Smooth muscle cell (in vitro differentiated cells): Measurements from ENCODE around the gene RING1. TPM values are rescaled to one million over a fixed set of nuclear protein-coding genes. Genes with fewer than 3 reads are reported as not detected.
A peak's percentile ranks its signal among the peaks of the same experiment; 100 is the strongest.

ENCODE experiments used
- DNase-seq: peaks from one replicate; lab custom pipeline; 2025; ENCODE audit not compliant: unreplicated experiment; lab: John Stamatoyannopoulos, UW
- H2AFZ ChIP-seq: fragments of 200-600 bp; sonication (generic); 2 replicates; pipeline ENCODE4 v1.6.0; 2016; ENCODE audit warnings: antibody characterized with exemption, low read depth, mild to moderate bottlenecking
- H3F3A ChIP-seq: fragments of 200-600 bp; sonication (generic); 2 replicates; pipeline ENCODE4 v1.6.0; 2017; ENCODE audit warnings: antibody characterized with exemption, low read depth
- H3K27ac ChIP-seq: fragments of 200-600 bp; sonication (generic); 2 replicates; pipeline ENCODE4 v1.5.1; 2016; ENCODE audit warnings: low read depth, mild to moderate bottlenecking
- H3K27me3 ChIP-seq: fragments of 200-600 bp; sonication (generic); 2 replicates; pipeline ENCODE4 v1.6.1; 2016; ENCODE audit warnings: low read depth, mild to moderate bottlenecking
- H3K36me3 ChIP-seq: fragments of 200-600 bp; sonication (generic); 2 replicates; pipeline ENCODE4 v1.5.1; 2016; ENCODE audit warnings: low read depth
- H3K4me1 ChIP-seq: fragments of 200-600 bp; sonication (generic); 2 replicates; pipeline ENCODE4 v1.5.1; 2016; ENCODE audit warnings: low read depth
- H3K4me2 ChIP-seq: fragments of 200-600 bp; sonication (generic); 2 replicates; pipeline ENCODE4 v1.6.0; 2016; ENCODE audit warnings: mild to moderate bottlenecking
- H3K4me3 ChIP-seq: fragments of 200-600 bp; sonication (generic); 2 replicates; pipeline ENCODE4 v1.5.1; 2016; ENCODE audit warnings: mild to moderate bottlenecking
- H3K79me2 ChIP-seq: fragments of 200-600 bp; sonication (generic); 2 replicates; pipeline ENCODE4 v1.6.0; 2016; ENCODE audit warnings: low read depth, mild to moderate bottlenecking
- H3K9ac ChIP-seq: fragments of 200-600 bp; sonication (generic); 2 replicates; pipeline ENCODE4 v1.6.0; 2016; ENCODE audit warnings: low read depth
- H3K9me3 ChIP-seq: fragments of 200-600 bp; sonication (generic); replicated peaks from 2 replicates; pipeline ENCODE4 v1.5.1; 2016; ENCODE audit warnings: low read depth
- H4K20me1 ChIP-seq: fragments of 200-600 bp; sonication (generic); 2 replicates; pipeline ENCODE4 v1.6.0; 2016; ENCODE audit warnings: low read depth
- CTCF ChIP-seq: fragments of 200-600 bp; sonication (generic); IDR thresholded peaks from 2 replicates; pipeline ENCODE4 v1.5.1; 2017; ENCODE audit warnings: borderline replicate concordance, mild to moderate bottlenecking, antibody characterized with exemption; ENCODE audit not compliant: insufficient read depth, poor library complexity, severe bottlenecking
- WGBS: methylation state at CpG from one replicate; pipeline ENCODE4 v1.1.7; 2016; ENCODE audit warnings: low lambda C conversion rate; 5-methylcytosine and 5-hydroxymethylcytosine counted together
- polyA plus RNA-seq: library from polyadenylated mRNA; unstranded; fragments of >200 nt; fragmentation: Nextera tagmentation; extraction: Ambion mirVana; gene quantifications from 2 replicates; pipeline ENCODE4 v1.2.1, GENCODE V29; 2016
- total RNA-seq: library from RNA; depleted of rRNA; stranded (reverse); fragments of >200 nt; gene quantifications from 2 replicates; pipeline ENCODE4 v1.2.3, GENCODE V29; 2014

The RING1 gene
- total and polyA plus RNA-seq, 2 experiments from 2014 or later: 31.6 to 32.2 TPM

- H3K4me1 ChIP-seq: peaks cover 10% of the 10 kb centered on the region
- no peak overlapping the region for H3K9ac ChIP-seq
- H3K79me2 ChIP-seq: peaks cover 2% of the 10 kb centered on the region
- DNase-seq: no peak
- H3K9me3 ChIP-seq: no peaks in the 10 kb centered on the region
- TF ChIP-seq CTCF: no peak
- peaks cover 32% of the 10 kb centered on the region for H4K20me1 ChIP-seq
- H3K4me2 ChIP-seq: peak overlapping the region; percentile 96
- peaks cover 4% of the 10 kb centered on the region for H3F3A ChIP-seq
- peaks cover 39% of the 10 kb centered on the region for H3K27me3 ChIP-seq
- H3K27ac ChIP-seq: no peak overlapping the region
- H3K4me3 ChIP-seq: peak overlapping the region; percentile 50
- 74% methylated on average over 8 of the region's 8 CpGs for WGBS
- no peak overlapping the region for H2AFZ ChIP-seq
- H3K36me3 ChIP-seq: no peaks in the 10 kb centered on the region
Observed at GRCh38 chr6:33191383-33192104, 16.8 kb upstream of the RING1 start.

DNA sequence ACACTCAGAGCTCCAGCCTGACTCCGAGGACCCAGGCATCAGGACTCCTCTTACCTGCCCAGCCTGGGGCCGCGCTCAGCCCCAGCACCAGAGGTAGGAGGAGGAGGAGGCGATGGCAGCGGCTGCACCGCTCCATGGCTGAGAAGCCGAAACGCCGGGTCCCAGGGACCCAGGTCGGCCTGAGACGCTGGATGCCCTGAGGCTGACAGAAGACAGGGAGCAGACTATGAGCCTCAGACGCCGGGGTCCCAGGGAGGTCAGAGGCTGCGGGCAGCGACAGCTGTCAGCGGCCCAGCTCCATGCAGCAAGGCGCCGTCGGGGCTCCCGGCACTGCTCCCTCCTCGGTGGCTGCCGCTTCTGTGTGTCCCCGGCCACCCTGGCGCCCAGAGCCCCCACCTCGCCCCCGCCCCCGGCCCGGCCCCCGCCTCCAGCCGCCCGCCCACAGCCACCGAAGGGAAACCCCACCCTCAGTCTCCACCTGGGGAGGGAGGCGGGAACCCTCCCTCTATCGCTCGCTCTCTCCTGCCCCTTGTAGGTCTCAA lies 16.1 kb upstream of the RING1 start, which contains the start of gene COL11A2:
Gene COL11A2 (minus strand): TSS at position 363 of the 542 bp plus-strand sequence. CDS start 227 bp downstream, at position 136.
- Histone ChIP-seq H3K79me2 (peaks cover 2% of the 10 kb centered on the region), H3K4me2 (peak within 1 kb of the TSS; percentile 96), H4K20me1 (peaks cover 38% of the 10 kb centered on the region), H3K27me3 (peaks cover 36% of the 10 kb centered on the region), H3K27ac (no peak within 1 kb of the TSS), H3F3A (peaks cover 4% of the 10 kb centered on the region), H2AFZ (no peak within 1 kb of the TSS), H3K9ac (no peak within 1 kb of the TSS), H3K36me3 (no peaks in the 10 kb centered on the region), H3K4me1 (peaks cover 10% of the 10 kb centered on the region), H3K9me3 (no peaks in the 10 kb centered on the region), H3K4me3 (peak within 1 kb of the TSS; percentile 50)
- 17% methylated on average over 16 of the region's 35 CpGs for WGBS
- no peak for DNase-seq
- TF ChIP-seq CTCF: no peak

DNA sequence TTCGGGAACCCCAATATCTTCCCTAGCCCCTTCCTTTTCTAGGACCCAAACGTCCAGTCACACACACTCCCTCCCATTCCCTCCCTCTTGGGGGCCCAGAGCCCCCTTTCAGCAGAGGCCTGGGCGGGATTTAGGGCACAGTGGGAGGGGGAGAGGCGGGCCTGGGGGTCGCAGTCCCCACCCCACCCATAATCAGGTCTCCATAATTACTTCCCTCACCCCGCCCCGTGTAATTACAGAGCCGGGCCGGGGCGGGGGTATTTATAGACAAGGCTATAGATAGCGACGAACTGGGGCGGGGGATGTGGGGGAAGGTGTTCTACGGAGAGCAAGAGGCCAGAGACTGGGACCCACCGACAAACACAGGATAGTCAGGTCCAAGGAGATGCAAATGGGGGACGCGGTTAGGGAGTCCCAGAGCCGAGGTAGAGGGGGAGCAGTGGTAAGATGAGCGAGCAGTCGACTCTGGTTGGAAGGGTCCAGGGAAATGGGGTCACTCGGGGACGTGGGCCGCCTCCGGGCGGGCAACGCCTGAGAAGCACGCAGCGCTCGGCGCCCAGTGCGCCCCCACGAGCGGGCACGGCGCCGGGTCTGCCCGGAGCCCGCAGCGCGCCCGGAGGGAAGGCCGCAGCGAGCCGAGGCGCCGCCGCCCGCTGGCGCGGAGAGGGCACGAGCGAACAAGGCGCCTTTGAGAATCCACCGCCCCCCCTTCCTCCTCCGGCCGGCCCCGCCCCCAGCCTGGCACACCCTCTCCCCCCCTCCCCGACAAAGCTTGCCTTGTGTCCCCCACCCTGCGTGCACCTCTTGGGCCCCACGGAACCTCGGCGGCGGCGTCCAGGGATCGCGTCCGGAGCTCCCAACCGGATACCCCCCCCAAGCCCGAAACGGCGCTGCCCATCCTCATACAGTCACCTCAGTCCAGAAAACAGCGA lies 15.4 kb upstream of the RING1 start:
- no peak for DNase-seq
- Histone ChIP-seq H3K9me3 (no peaks in the 10 kb centered on the region), H3F3A (peaks cover 6% of the 10 kb centered on the region), H3K4me2 (peak overlapping the region; percentile 96), H3K9ac (no peak overlapping the region), H3K4me3 (peak overlapping the region; percentile 50), H2AFZ (no peak overlapping the region), H3K79me2 (peaks cover 2% of the 10 kb centered on the region), H3K36me3 (no peaks in the 10 kb centered on the region), H3K4me1 (peaks cover 10% of the 10 kb centered on the region), H3K27ac (no peak overlapping the region), H4K20me1 (peaks cover 46% of the 10 kb centered on the region), H3K27me3 (peaks cover 32% of the 10 kb centered on the region)
- TF ChIP-seq CTCF: no peak
- 3% methylated on average over 50 of the region's 72 CpGs for WGBS
